Stimulated activated CD4-positive, alpha-beta T cell treated with anti-CD3 and anti-CD28 coated beads, Interleukin-1b, Interleukin-23, amount 100 ng/mL, for 24 hours (primary cell): ENCODE results near the gene TAGAP.
"Not testable (repeated sequence)": the region's sequence is repeated elsewhere in the genome, so short reads cannot be mapped to it uniquely, and the experiment has no call there.

Source experiments
- DNase-seq, 4 experiments: peaks; one replicate each; pipeline ENCODE4 v3.0.0-alpha.2; 2020; ENCODE audit warnings: low read depth in 4 of 4, low spot score in 1 of 4

The TAGAP gene

DNA sequence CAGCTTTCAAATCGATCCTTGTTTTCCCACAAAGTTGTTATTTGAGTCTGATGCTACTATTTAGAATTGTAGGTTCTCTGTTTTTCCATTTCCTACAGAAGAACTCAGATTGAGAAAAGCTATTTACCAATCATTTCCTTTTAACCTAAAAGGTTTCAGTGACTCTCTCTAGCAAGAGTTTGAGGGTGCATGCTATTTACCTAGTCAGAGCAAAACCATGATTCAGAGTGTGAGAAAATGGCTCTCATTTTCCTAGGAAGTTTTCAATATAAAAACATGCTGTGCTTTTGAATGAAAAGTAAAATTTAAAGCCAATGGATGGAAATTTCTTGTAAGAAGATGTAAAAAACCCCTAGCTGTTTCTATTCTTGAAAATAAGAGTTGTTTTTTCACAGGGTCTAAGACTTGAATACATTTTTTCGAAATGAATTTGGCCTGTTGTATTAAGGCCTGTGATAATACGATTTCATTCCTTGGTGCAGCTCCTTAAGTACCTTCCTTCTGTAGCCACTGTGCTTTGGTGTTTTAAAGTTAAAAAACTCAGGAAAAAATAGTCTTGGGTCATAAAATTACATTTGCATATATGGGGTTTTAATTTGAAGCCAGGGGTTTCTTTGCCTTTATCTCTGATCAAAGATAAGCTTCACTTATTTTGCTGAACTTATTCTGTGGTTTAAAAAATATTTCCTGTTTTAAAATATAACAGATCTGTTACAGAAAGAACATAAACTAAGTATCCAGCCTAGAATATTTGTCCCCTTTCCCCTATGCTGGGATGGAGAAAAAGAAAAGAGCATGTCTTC is 26.8 kb downstream of the TAGAP start:
- DNase-seq = no peak

DNA sequence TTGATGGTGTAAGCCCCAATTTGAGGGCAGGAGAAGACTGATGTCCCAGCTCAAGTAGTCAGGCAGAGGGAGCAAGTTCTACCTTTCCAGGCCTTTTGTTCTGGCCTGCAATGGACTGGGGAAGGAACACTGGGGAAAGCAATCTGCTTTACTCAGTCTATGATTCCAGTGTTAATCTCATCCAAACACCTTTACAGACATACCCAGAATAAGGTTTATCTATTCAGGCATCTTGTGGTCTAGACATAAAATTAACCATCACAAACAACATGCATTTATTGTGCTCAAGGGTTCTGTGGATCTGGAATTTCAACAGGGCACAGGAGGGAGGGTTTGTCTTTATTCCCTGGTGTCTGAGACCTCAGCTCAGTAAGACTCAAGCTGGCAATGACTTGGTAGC is 30.4 kb downstream of the TAGAP start:
- DNase-seq = no peak

DNA sequence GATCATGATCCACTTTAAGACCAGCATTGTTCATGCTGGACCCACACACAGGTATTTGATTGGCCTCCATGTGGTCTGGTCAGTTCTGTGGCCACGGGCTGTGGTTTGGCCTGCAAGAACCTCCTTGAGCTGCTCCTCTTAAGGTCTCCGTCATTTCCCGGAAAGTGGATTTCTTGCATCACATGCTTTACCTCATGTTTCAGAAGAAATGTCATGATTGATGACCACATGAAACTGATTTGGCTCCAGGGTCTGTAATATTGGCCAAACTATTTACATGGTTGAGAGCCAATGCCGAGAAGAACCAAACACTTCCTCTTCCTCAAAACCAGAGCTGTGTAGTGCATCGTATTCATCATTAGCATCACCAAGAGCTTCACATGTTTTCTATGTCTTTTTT is 31.6 kb downstream of the TAGAP start:
- no peak for DNase-seq

DNA sequence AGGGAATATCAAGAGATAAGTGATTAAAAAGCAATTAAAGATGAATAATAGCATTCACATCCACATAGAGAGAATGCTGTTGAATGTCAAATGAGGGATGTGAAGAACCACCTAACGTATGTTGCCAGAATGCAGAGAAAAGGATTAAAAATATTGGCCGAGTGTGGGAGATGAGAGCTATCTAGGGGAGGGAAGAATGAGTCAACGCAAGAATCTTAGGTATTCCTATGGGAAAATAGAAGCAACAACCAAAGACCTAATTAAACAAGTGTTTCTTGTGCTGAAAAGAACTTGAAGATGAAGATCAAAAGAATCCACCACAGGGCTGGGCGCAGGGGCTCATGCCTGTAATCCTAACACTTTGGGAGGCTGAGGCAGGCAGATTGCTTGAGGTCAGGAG is 32.6 kb downstream of the TAGAP start:
- no peak for DNase-seq

DNA sequence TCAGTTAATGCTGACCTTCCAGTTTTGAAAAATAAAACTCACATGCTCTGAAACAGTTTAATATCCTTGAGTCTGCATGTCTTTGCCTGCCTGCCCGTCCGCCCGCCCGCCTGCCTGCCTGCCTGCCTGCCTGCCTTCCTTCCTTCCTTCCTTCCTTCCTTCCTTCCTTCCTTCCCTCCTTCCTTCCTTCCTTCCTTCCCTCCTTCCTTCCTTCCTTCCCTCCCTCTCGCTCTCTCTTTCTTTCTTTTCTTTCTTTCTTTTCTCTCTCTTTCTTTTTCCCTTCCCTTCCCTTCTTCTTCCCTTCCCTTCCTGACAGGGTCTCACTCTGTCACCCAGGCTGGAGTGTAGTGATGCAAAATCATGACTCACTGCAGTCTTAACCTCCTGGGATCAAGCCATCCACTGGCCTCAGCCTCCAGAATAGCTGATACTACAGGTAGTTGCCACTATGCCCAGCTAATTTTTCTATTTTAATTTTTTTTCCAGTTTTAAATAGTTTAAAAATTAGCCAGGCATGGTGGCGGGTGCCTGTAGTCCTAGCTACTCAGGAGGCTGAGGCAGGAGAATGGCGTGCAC is 34.7 kb downstream of the TAGAP start:
- DNase-seq = not testable (repeated sequence)

DNA sequence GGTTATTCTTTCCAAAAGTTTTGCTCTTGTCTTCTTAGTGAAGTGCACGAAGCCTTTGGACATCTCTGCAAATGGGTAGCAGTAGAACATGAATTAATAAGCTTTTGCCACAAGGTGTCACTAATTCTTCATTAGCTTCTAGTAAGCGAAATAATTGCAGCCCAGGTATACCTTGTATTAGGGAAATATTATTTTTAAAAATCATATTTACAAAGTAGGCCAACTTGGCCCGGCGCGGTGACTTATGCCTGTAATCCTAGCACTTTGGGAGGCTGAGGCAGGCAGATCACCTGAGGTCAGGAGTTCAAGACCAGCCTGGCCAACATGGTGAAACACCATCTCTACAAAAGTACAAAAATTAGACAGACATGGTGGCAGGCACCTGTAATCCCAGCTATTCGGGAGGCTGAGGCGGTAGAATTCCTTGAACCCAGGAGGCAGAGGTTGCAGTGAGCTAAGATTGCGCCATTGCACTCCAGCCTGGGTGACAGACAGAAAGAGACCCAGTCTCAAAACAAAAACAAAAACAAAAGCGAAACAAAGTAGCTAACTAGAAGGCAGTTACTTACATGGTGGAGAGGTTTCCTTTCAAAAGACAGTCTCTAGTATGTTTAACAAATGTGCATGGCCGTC is 36.0 kb downstream of the TAGAP start:
- no peak for DNase-seq

DNA sequence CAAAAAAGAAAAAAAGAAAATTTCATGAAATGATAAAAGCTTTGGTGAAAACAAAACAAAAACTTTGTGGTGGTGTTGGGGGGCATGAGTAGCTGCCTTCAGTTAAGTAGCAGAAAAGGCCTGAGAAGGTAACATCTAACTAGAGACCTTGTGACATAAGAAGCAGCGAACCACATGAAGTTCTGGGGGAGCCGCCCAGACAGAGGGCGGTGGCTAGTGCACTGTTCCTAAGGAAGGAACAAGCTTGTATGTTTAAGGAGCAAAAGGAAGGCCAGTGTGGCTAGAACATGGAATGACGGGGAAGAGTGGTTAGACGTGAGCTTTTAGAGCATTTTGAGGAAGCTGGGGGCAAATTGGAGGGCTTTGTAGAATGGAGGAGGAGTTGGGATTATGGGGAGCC is 37.3 kb downstream of the TAGAP start:
- DNase-seq = no peak

DNA sequence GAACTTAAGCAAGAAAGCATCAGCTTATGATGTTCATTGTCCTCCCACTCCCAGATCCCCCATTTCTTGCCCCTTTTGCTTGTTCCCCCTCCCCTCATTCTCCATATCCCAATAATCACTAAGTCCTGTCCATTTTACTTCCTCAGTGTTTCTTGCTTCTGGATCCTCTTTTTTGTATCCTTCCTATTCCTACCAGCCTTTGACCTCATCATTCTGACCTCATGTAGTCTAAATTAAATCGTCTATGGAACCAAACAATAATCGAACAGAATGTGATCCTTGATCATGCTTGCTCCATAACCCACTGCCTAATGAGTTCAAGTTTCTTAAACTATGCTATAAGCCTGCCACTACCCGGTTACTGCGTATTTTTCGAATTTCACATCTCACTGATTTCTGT is 39.4 kb downstream of the TAGAP start:
- no peak for DNase-seq

DNA sequence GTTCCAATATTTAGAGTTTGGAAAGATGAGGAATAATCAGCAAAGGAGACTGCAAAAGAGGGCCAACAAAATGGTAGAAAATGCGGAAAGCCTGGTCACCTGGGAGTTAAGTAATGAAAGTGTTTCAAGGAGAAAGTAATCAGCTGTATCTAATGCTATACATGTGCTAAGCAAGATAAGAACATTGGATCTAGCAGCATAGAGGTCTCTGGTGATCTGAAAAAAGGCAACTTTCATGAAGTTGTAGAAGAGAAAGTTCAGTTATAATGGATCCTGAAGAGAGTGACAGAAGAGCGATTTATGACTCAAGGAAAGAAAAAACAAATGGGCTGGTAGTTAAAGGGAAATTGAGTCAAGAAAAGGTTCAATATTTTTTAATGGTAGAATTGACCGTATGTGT is 40.2 kb downstream of the TAGAP start:
- DNase-seq = no peak

DNA sequence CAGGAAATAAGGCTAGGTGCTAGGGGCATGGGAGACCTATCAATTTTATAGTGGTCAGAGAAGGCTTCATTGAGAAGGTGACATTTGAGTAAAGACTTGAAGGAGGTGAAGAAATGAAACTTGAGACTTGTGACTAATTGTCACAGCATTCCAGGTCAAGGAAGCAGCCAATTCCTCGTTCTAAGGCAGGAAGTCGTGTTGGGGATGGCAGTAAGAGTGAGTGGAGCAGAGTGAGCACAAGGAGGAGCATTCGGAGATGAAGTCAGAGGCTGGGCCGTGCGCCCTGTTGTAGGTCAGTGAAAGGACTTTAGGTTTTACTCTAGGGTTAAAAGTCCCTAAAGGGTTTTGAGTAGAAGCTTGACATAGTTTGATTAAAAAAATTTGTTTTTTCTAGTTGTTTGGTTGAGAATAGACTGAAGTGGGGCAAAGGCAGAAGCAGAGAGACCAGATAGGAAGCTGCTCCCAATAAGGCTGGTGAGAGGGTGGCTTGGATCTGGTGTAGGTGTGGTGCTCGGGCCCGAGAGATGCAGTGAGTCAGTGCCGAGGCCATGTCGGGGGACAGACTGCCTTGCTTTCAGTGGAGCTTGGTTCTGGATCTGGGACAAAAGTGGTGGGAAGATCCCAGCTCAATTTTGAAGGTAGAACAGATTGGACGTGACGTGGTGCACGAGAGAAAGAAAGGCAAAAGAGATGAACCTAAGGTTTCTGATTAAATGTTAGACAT is 42.2 kb downstream of the TAGAP start:
- DNase-seq = no peak

DNA sequence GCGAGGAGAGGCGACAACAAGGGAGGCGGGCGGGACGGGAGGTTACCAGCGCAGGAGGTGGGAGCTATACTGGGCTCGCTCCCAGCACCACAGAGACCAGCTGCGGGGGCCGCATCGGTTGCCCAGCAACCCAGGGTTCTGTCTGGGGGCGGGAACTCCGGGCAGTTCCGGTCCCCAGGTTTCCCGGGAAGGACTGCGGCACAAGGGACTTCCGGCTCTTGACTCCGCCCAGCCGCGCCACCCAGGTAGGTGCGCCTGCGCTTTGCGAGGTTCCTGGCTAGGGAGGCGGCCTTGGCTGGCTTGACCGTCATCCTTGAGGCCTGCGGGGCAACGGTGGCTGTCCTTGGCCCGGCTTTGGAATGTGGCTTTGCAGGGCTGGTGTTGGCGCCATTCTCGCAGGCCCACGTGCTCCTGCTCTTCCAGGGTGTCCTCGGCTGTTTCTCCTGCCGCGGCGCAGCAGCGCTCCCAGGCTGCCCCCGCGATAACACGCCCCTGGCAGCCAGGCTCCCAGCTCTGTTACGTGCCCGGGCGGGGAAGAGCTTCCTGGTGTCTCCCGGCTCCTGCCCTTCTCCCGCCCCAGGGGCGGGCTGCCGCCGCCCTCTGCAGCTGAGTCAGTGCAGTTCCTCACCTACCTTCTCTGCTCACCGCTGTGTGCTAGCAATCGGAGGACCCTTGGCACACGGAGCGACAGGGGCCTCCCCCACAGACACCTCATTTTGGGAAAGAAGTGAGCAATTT is 45.0 kb downstream of the TAGAP start, which contains the start of gene RSPH3:
TSS of gene RSPH3 (minus strand) at position 537 of the 738 bp plus-strand sequence. CDS start 652 bp downstream, outside the sequence.
- peak; percentile 78 to 91 (median 84) for DNase-seq

DNA sequence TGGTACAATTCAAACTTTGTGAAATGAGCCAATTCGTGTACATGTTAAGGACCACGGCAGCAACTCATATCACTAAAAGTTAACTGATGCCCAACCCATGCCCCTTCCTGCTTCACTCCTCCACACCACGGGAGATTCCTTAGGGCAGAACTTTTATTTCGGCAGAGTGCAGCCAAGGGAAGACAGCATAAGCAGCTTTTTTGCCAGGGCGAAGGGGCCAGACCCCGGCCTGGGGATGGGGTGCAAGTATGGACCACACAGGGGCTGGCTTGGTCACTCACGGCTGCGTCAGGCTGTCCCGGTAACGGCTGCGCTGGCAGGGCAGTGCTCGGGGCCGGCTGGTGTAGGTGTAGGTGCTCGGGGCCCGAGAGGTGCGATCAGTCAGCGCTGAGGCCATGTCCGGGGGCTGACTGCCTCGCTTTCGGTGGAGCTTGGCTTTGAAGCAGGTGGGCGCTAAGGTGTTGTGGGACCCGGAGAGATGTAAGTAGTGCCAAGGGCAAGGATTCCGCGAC is 45.6 kb downstream of the TAGAP start:
- no peak for DNase-seq

DNA sequence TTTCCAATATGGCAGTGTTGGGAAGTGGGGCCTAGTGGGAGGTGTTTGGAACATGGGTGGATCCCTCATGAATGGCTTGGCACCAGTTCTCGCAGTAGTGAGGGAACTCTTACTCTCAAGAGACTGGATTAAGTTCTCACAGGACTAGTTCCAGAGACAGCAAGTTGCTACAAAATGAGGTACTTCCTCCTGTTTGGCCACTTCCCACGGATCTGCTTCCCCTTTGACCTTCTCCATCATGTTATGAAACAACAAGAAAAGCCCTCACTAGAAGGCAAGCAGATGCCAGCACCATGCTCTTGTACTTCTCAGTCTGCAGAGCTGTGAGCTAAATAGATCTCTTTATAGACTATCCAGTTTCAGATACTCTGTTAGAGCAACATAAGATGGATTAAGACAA is 47.9 kb downstream of the TAGAP start:
- DNase-seq = no peak

DNA sequence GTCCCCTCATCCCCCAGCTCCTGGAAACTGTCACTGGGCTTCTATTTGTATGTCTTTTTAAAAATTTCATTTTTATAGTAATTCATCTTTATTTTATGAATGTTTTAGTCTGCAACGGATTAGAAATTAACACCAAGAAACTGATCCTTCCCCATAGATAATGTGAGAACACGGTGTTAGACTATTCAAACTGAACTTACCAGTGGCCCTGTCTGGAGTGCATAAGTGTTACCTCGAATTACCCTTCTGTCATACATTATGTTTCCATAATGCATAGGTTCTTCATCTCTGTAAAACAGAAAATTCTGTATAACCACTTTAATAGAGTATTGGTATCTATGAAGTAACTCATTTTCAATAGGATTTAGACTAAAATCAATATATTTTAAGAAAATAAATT is 51.2 kb downstream of the TAGAP start:
- DNase-seq = no peak

DNA sequence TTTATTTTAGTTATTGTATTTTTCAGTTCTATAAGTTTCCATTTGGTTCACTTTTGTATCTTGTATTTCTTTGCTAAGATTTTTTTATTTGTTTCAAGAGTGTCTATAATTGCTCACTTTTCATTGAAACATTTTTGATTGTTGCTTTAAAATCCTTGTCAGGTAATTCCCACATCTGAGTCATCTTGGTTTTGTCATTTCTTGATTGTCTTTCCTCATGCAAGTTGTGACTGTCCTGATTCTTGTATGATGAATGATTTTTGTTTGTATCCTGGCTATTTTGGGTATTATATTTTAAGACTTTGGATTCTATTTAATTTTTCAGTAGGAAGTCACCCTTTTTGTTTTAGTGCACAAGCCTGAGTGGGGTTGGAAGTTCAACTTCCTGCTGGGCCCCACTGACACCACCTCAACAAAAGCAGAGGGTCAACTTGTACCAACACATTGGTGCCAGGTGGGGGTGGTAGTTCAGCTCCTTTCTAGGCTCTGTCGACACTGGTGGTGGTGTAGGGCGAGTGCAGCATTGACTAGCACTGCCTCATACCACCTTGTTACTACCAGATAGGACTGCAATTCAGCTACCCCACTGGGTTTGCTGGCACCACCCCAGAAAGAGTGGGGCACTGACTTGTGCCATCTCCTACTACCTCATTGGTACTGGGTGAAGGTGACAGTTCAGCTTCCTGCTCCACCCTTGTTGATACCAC is 53.6 kb downstream of the TAGAP start:
- peak in 1 of 4 experiments; percentile 13 for DNase-seq

DNA sequence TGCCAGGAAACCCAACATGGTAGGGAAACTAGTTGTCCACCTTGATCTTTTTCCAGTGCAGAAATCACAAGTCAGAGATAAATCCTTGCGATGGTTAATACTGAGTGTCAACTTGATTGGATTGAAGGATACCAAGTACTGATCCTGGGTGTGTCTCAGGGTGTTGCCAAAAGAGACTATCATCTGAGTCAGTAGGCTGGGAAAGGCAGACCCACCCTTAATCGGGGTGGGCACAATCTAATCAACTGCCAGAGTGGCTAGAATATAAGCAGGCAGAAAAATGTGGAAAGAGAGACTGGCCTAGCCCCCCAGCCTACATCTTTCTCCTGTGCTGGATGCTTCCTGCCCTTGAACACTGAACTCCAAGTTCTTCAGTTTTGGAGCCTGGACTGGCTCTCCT is 55.1 kb downstream of the TAGAP start:
- DNase-seq = not testable (repeated sequence)

DNA sequence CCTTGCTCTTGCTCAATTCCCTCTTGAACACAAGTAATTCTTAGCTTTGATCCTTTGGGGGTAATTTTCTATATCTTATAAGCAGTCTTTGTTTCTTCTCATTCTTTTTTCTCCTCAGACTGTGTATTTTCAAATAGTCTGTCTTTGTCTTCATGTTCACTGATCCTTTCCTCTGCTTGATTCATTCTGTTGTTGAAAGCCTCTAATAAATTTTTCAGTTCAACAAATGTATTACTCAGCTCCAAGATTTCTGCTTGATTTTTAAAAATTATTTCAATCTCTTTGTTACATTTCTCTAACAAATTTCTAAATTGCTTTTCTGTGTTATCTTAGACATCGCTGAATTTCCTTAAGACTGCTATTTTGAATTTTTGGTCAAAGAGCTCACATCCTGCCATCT is 56.3 kb downstream of the TAGAP start:
- DNase-seq = no peak

DNA sequence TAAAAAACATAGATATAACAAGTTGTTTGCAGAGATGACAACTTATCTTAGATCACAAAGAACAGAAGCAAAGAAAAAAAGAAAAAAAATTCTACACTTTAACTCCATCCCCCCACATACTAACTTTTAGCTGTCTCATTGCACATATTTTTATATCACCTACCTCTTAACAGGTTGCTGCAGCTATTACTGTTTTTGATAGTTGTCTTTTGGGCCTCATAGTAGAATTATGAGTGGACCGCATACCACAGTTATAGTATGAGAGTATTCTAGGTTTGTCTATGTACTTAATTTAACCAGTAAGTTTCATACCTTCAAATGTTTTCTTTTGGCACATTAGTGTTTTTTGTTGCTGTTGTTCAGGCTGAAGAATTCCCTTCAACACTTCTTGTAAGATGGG is 57.1 kb downstream of the TAGAP start:
- DNase-seq = no peak
